CD4-positive, CD25-positive, alpha-beta regulatory T cell (primary cell): ENCODE results near the gene SMPX. TPM values are rescaled to one million over a fixed set of nuclear protein-coding genes. Genes with fewer than 3 reads are reported as not detected.

ENCODE experiments used
- ATAC-seq, 2 donors: fragments of 150-1000 bp; cut with Tn5 transposase; one replicate each; pipeline ENCODE4 v1.10.0; 2021; ENCODE audit warnings: low read depth in 2 of 2, moderate number of reproducible peaks in 2 of 2, moderate library complexity in 1 of 2
- DNase-seq, 3 donors: peaks; one replicate each; pipeline versions ENCODE4 v3.0.0 to v3.0.0-alpha.2; 2012 to 2022; ENCODE audit warnings: mixed read lengths in 1 of 3
- H3K27ac ChIP-seq: one replicate; pipeline ENCODE4 v1.7.0; 2013; ENCODE audit warnings: mild to moderate bottlenecking, low read length; ENCODE audit not compliant: insufficient read depth, poor library complexity, severe bottlenecking
- H3K27me3 ChIP-seq: one replicate; pipeline ENCODE4 v1.7.0; 2013; ENCODE audit warnings: low read length; ENCODE audit not compliant: control insufficient read depth, insufficient read depth
- H3K36me3 ChIP-seq: one replicate; pipeline ENCODE4 v1.7.0; 2013; ENCODE audit warnings: mild to moderate bottlenecking, low read length, moderate library complexity; ENCODE audit not compliant: control insufficient read depth, insufficient read depth
- H3K4me1 ChIP-seq: 2 replicates; pipeline ENCODE4 v1.7.0; 2013; ENCODE audit warnings: mild to moderate bottlenecking, low read length; ENCODE audit not compliant: insufficient read depth, control insufficient read depth, poor library complexity, severe bottlenecking
- H3K4me3 ChIP-seq: one replicate; pipeline ENCODE4 v1.7.0; 2013; ENCODE audit warnings: low read depth, mild to moderate bottlenecking, low read length, moderate library complexity
- H3K9me3 ChIP-seq, 2 experiments: 1 replicate in 1 of 2; 2 replicates in 1 of 2; pipeline ENCODE4 v1.7.0; 2013; ENCODE audit warnings: low read length in 2 of 2, mild to moderate bottlenecking in 1 of 2, moderate library complexity in 1 of 2; ENCODE audit not compliant: control insufficient read depth in 2 of 2
- H3K27ac Mint-ChIP-seq, 3 donors: one replicate each; pipeline ENCODE4 v1.8.0; 2020 to 2022; ENCODE audit warnings: mild to moderate bottlenecking in 3 of 3, mixed read lengths in 3 of 3, moderate library complexity in 2 of 3
- H3K27me3 Mint-ChIP-seq: one replicate; pipeline ENCODE4 v1.8.0; 2022; ENCODE audit warnings: mild to moderate bottlenecking, mixed read lengths
- H3K36me3 Mint-ChIP-seq: one replicate; pipeline ENCODE4 v1.8.0; 2020; ENCODE audit warnings: mixed read lengths
- H3K4me1 Mint-ChIP-seq, 4 donors: one replicate each; pipeline ENCODE4 v1.8.0; 2020 to 2022; ENCODE audit warnings: mixed read lengths in 4 of 4, mild to moderate bottlenecking in 1 of 4
- H3K4me3 Mint-ChIP-seq, 4 donors: one replicate each; pipeline ENCODE4 v1.8.0; 2020 to 2022; ENCODE audit warnings: mild to moderate bottlenecking in 4 of 4, mixed read lengths in 4 of 4, moderate library complexity in 3 of 4
- H3K9me3 Mint-ChIP-seq, 7 donors: one replicate each; pipeline ENCODE4 v1.8.0; 2020 to 2022; ENCODE audit warnings: mixed read lengths in 7 of 7, mild to moderate bottlenecking in 3 of 7, moderate library complexity in 2 of 7
- polyA plus RNA-seq, 4 donors: library from polyadenylated mRNA; unstranded; fragments of 300-500 nt; fragmentation: Illumina TruSeq; gene quantifications; one replicate each; pipeline ENCODE4 v1.2.3, GENCODE V29; 2021
- total RNA-seq: library from RNA; stranded (reverse); gene quantifications from one replicate; pipeline ENCODE4 v1.2.3, GENCODE V29; 2022

Gene SMPX
- total and polyA plus RNA-seq, 5 donors from 2014 or later: not detected

GRCh38 chrX:21758488-21758887 lies 572 bp upstream of the SMPX start:
- Mint-ChIP-seq H3K4me1 (no peaks in the 10 kb centered on the region), H3K9me3 (peaks cover 0 to 3% (median 0%) of the 10 kb centered on the region in 7 donors), H3K27me3 (no peaks in the 10 kb centered on the region), H3K27ac (no peak overlapping the region), H3K4me3 (no peak overlapping the region), H3K36me3 (no peaks in the 10 kb centered on the region)
- Histone ChIP-seq H3K4me1 (no peaks in the 10 kb centered on the region), H3K27me3 (no peaks in the 10 kb centered on the region), H3K9me3 (no peaks in the 10 kb centered on the region), H3K27ac (no peak overlapping the region), H3K36me3 (no peaks in the 10 kb centered on the region), H3K4me3 (no peak overlapping the region)
- DNase-seq: no peak
- ATAC-seq: no peak

- no peaks in the 10 kb centered on the region for H3K4me1 ChIP-seq
- no peaks in the 10 kb centered on the region for H3K27me3 ChIP-seq
- peaks cover 0 to 3% (median 0%) of the 10 kb centered on the region in 7 donors for H3K9me3 Mint-ChIP-seq
- no peaks in the 10 kb centered on the region for H3K36me3 Mint-ChIP-seq
- H3K36me3 ChIP-seq: no peaks in the 10 kb centered on the region
- H3K27me3 Mint-ChIP-seq: no peaks in the 10 kb centered on the region
- ATAC-seq: no peak
- no peaks in the 10 kb centered on the region for H3K9me3 ChIP-seq
- no peaks in the 10 kb centered on the region for H3K4me1 Mint-ChIP-seq
- H3K27ac ChIP-seq: no peak overlapping the region
- DNase-seq: no peak
- no peak overlapping the region for H3K4me3 ChIP-seq
- no peak overlapping the region for H3K27ac Mint-ChIP-seq
- H3K4me3 Mint-ChIP-seq: no peak overlapping the region
Measured at GRCh38 chrX:21756785-21757529, 959 bp downstream of the SMPX start.

GRCh38 chrX:21749924-21750323 lies 8.0 kb downstream of the SMPX start:
- Histone ChIP-seq H3K4me1 (no peaks in the 10 kb centered on the region), H3K4me3 (no peak overlapping the region), H3K27ac (no peak overlapping the region), H3K27me3 (no peaks in the 10 kb centered on the region), H3K9me3 (no peaks in the 10 kb centered on the region), H3K36me3 (no peaks in the 10 kb centered on the region)
- DNase-seq: no peak
- Mint-ChIP-seq H3K36me3 (no peaks in the 10 kb centered on the region), H3K4me3 (no peak overlapping the region), H3K4me1 (no peaks in the 10 kb centered on the region), H3K27me3 (peaks cover 20% of the 10 kb centered on the region), H3K9me3 (no peaks in the 10 kb centered on the region), H3K27ac (no peak overlapping the region)
- ATAC-seq: no peak

- Mint-ChIP-seq H3K27me3 (peaks cover 23% of the 10 kb centered on the region), H3K27ac (no peak overlapping the region), H3K4me3 (no peak overlapping the region), H3K36me3 (no peaks in the 10 kb centered on the region), H3K9me3 (no peaks in the 10 kb centered on the region), H3K4me1 (no peaks in the 10 kb centered on the region)
- no peaks in the 10 kb centered on the region for H3K9me3 ChIP-seq
- H3K4me1 ChIP-seq: no peaks in the 10 kb centered on the region
- ATAC-seq (no peak), DNase-seq (no peak)
- no peaks in the 10 kb centered on the region for H3K36me3 ChIP-seq
- no peak overlapping the region for H3K4me3 ChIP-seq
- no peaks in the 10 kb centered on the region for H3K27me3 ChIP-seq
- no peak overlapping the region for H3K27ac ChIP-seq
Measured at GRCh38 chrX:21748235-21748634, 9.7 kb downstream of the SMPX start.

- no peaks in the 10 kb centered on the region for H3K9me3 Mint-ChIP-seq
- Histone ChIP-seq H3K9me3 (no peaks in the 10 kb centered on the region), H3K4me3 (no peak overlapping the region), H3K27ac (no peak overlapping the region), H3K36me3 (no peaks in the 10 kb centered on the region), H3K27me3 (no peaks in the 10 kb centered on the region), H3K4me1 (no peaks in the 10 kb centered on the region)
- DNase-seq (no peak), ATAC-seq (no peak)
- H3K27me3 Mint-ChIP-seq: peaks cover 23% of the 10 kb centered on the region
- no peak overlapping the region for H3K4me3 Mint-ChIP-seq
- H3K4me1 Mint-ChIP-seq: no peaks in the 10 kb centered on the region
- no peaks in the 10 kb centered on the region for H3K36me3 Mint-ChIP-seq
- peak overlapping the region in 1 of 3 donors; percentile 63 for H3K27ac Mint-ChIP-seq
Measured at GRCh38 chrX:21747558-21747957, 10.4 kb downstream of the SMPX start.

GRCh38 chrX:21745756-21746155 lies 12.2 kb downstream of the SMPX start:
- no peaks in the 10 kb centered on the region for H3K9me3 Mint-ChIP-seq
- peaks cover 23% of the 10 kb centered on the region for H3K27me3 Mint-ChIP-seq
- peak; percentile 9 to 45 (median 10) for DNase-seq

GRCh38 chrX:21744721-21745120 lies 13.2 kb downstream of the SMPX start:
- no peaks in the 10 kb centered on the region for H3K9me3 Mint-ChIP-seq
- DNase-seq (no peak), ATAC-seq (no peak)
- Histone ChIP-seq H3K4me3 (no peak overlapping the region), H3K36me3 (no peaks in the 10 kb centered on the region), H3K4me1 (no peaks in the 10 kb centered on the region), H3K27ac (no peak overlapping the region), H3K27me3 (no peaks in the 10 kb centered on the region), H3K9me3 (no peaks in the 10 kb centered on the region)
- peaks cover 19% of the 10 kb centered on the region for H3K27me3 Mint-ChIP-seq
- H3K36me3 Mint-ChIP-seq: no peaks in the 10 kb centered on the region
- H3K27ac Mint-ChIP-seq: no peak overlapping the region
- no peak overlapping the region for H3K4me3 Mint-ChIP-seq
- H3K4me1 Mint-ChIP-seq: peaks cover 0 to 3% (median 0%) of the 10 kb centered on the region in 4 donors

More at GRCh38 chrX:21745756-21746155, 12.2 kb downstream of the SMPX start:
- no peaks in the 10 kb centered on the region for H3K9me3 ChIP-seq
- no peak for ATAC-seq
- no peaks in the 10 kb centered on the region for H3K4me1 ChIP-seq
- H3K4me3 ChIP-seq: no peak overlapping the region
- H3K36me3 ChIP-seq: no peaks in the 10 kb centered on the region
- no peaks in the 10 kb centered on the region for H3K27me3 ChIP-seq
- Mint-ChIP-seq H3K27ac (no peak overlapping the region), H3K4me1 (no peaks in the 10 kb centered on the region), H3K4me3 (no peak overlapping the region), H3K36me3 (no peaks in the 10 kb centered on the region)
- no peak overlapping the region for H3K27ac ChIP-seq

- no peak overlapping the region for H3K4me3 Mint-ChIP-seq
- H3K27ac Mint-ChIP-seq: no peak overlapping the region
- no peaks in the 10 kb centered on the region for H3K36me3 Mint-ChIP-seq
- Histone ChIP-seq H3K27ac (no peak overlapping the region), H3K36me3 (no peaks in the 10 kb centered on the region), H3K4me3 (no peak overlapping the region), H3K9me3 (no peaks in the 10 kb centered on the region), H3K4me1 (no peaks in the 10 kb centered on the region), H3K27me3 (no peaks in the 10 kb centered on the region)
- no peaks in the 10 kb centered on the region for H3K9me3 Mint-ChIP-seq
- no peak for DNase-seq
- peaks cover 19% of the 10 kb centered on the region for H3K27me3 Mint-ChIP-seq
- ATAC-seq: no peak
- peaks cover 0 to 3% (median 0%) of the 10 kb centered on the region in 4 donors for H3K4me1 Mint-ChIP-seq
Measured at GRCh38 chrX:21744060-21744459, 13.9 kb downstream of the SMPX start.
